ENCODE measurements around the gene TBC1D10A.

DNA sequence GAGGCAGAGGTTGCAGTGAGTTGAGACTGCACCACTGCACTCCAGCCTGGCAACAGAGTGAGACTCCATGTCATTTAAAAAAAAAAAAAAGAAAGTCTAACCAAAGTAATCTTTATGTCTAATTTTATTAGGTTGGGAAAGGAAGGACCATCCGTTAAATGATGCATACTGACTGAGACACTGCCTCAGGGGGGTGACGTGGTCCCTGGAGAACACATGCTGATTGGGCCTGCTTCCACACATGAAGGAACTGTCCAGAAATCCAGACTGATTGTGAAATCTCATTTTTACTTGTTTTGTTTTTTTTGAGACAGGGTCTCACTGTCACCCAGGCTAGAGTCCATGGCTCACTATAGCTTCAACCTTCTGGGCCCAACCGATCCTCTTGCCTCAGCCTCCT is 24.5 kb upstream of the TBC1D10A start:
- TF ChIP-seq, protein P1, sequence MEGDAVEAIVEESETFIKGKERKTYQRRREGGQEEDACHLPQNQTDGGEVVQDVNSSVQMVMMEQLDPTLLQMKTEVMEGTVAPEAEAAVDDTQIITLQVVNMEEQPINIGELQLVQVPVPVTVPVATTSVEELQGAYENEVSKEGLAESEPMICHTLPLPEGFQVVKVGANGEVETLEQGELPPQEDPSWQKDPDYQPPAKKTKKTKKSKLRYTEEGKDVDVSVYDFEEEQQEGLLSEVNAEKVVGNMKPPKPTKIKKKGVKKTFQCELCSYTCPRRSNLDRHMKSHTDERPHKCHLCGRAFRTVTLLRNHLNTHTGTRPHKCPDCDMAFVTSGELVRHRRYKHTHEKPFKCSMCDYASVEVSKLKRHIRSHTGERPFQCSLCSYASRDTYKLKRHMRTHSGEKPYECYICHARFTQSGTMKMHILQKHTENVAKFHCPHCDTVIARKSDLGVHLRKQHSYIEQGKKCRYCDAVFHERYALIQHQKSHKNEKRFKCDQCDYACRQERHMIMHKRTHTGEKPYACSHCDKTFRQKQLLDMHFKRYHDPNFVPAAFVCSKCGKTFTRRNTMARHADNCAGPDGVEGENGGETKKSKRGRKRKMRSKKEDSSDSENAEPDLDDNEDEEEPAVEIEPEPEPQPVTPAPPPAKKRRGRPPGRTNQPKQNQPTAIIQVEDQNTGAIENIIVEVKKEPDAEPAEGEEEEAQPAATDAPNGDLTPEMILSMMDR (IDR thresholded peaks at IDR 0.05): no peak
- TF ChIP-seq POLR2AphosphoS5 (IDR thresholded peaks at IDR 0.05): no peak
- TF ChIP-seq POLR2A (IDR thresholded peaks at IDR 0.05): no peak
- no peak for TF ChIP-seq EP300 (IDR thresholded peaks at IDR 0.05)
